H9 (cell line): ENCODE measurements around the gene JPT2. TPM values are rescaled to one million over a fixed set of nuclear protein-coding genes. Genes with fewer than 3 reads are reported as not detected.

Experiments
- DNase-seq: peaks from one replicate; pipeline ENCODE4 v3.0.0-alpha.2; 2017
- H2AFZ ChIP-seq: one replicate; pipeline ENCODE4 v1.6.1; 2013; ENCODE audit warnings: mild to moderate bottlenecking, low read length, control low read depth, moderate library complexity
- H2AK5ac ChIP-seq: 2 replicates; pipeline ENCODE4 v1.6.1; 2013; ENCODE audit warnings: low read length, control low read depth, mixed read lengths; ENCODE audit not compliant: insufficient read length
- H2BK120ac ChIP-seq: one replicate; pipeline ENCODE4 v1.6.1; 2013; ENCODE audit warnings: low read depth, mild to moderate bottlenecking, low read length, control low read depth, inconsistent platforms; ENCODE audit not compliant: poor library complexity, severe bottlenecking
- H2BK12ac ChIP-seq: 2 replicates; pipeline ENCODE4 v1.6.1; 2013; ENCODE audit warnings: low read length, control low read depth, mixed read lengths, low read depth; ENCODE audit not compliant: insufficient read length
- H2BK15ac ChIP-seq: 2 replicates; pipeline ENCODE4 v1.6.1; 2013; ENCODE audit warnings: low read depth, low read length, control low read depth
- H2BK20ac ChIP-seq: one replicate; pipeline ENCODE4 v1.6.1; 2013; ENCODE audit warnings: low read depth, mild to moderate bottlenecking, low read length, control low read depth, inconsistent platforms; ENCODE audit not compliant: poor library complexity, severe bottlenecking
- H2BK5ac ChIP-seq: 2 replicates; pipeline ENCODE4 v1.6.1; 2013; ENCODE audit warnings: low read length, control low read depth, mixed read lengths; ENCODE audit not compliant: insufficient read length
- H3K14ac ChIP-seq: 2 replicates; pipeline ENCODE4 v1.6.1; 2013; ENCODE audit warnings: low read length, control low read depth; ENCODE audit not compliant: insufficient read depth
- H3K18ac ChIP-seq: 2 replicates; pipeline ENCODE4 v1.6.1; 2013; ENCODE audit warnings: low read depth, mild to moderate bottlenecking, mixed read lengths, low read length, control low read depth; ENCODE audit not compliant: insufficient read length
- H3K23ac ChIP-seq: 2 replicates; pipeline ENCODE4 v1.6.1; 2013; ENCODE audit warnings: low read length, control low read depth, mixed read lengths, low read depth; ENCODE audit not compliant: insufficient read length
- H3K23me2 ChIP-seq: 2 replicates; pipeline ENCODE4 v1.6.1; 2013; ENCODE audit warnings: low read depth, mild to moderate bottlenecking, mixed read lengths, low read length, control low read depth; ENCODE audit not compliant: insufficient read length, poor library complexity, severe bottlenecking
- H3K27ac ChIP-seq: 2 replicates; pipeline ENCODE4 v1.5.1; 2013; ENCODE audit warnings: low read length, control low read depth, mixed read lengths, low read depth; ENCODE audit not compliant: insufficient read length
- H3K27me3 ChIP-seq: 2 replicates; pipeline ENCODE4 v1.6.1; 2013; ENCODE audit warnings: low read length, control low read depth, inconsistent platforms; ENCODE audit not compliant: insufficient read depth
- H3K4ac ChIP-seq: 2 replicates; pipeline ENCODE4 v1.6.1; 2013; ENCODE audit warnings: low read depth, mild to moderate bottlenecking, control low read depth, inconsistent platforms, low read length, moderate library complexity
- H3K4me1 ChIP-seq: 2 replicates; pipeline ENCODE4 v1.6.1; 2013; ENCODE audit warnings: low read length, control low read depth, inconsistent platforms; ENCODE audit not compliant: insufficient read depth
- H3K4me2 ChIP-seq: 2 replicates; pipeline ENCODE4 v1.6.1; 2013; ENCODE audit warnings: low read length, control low read depth, mixed read lengths; ENCODE audit not compliant: insufficient read length, insufficient read depth
- H3K56ac ChIP-seq: 2 replicates; pipeline ENCODE4 v1.6.1; 2013; ENCODE audit warnings: low read depth, mild to moderate bottlenecking, mixed read lengths, low read length, control low read depth; ENCODE audit not compliant: insufficient read length
- H3K79me1 ChIP-seq: 2 replicates; pipeline ENCODE4 v1.6.1; 2013; ENCODE audit warnings: low read depth, mild to moderate bottlenecking, moderate library complexity, low read length, control low read depth, inconsistent platforms; ENCODE audit not compliant: insufficient read depth, poor library complexity, severe bottlenecking
- H3K79me2 ChIP-seq: 2 replicates; pipeline ENCODE4 v1.6.1; 2013; ENCODE audit warnings: low read length, control low read depth, inconsistent platforms; ENCODE audit not compliant: insufficient read depth
- H3K9ac ChIP-seq: 2 replicates; pipeline ENCODE4 v1.6.1; 2013; ENCODE audit warnings: low read length, control low read depth, mixed read lengths; ENCODE audit not compliant: insufficient read length; ENCODE audit errors: extremely low read depth
- H3K9me3 ChIP-seq: one replicate; pipeline ENCODE4 v1.6.1; 2013; ENCODE audit warnings: low read depth, low read length, inconsistent platforms; ENCODE audit not compliant: control insufficient read depth
- H3T11ph ChIP-seq: one replicate; pipeline ENCODE4 v1.6.1; 2013; ENCODE audit warnings: mild to moderate bottlenecking, low read length, control low read depth, inconsistent platforms
- H4K20me1 ChIP-seq: one replicate; pipeline ENCODE4 v1.6.1; 2013; ENCODE audit not compliant: control insufficient read depth, insufficient read length, insufficient read depth
- H4K5ac ChIP-seq: 2 replicates; pipeline ENCODE4 v1.6.1; 2013; ENCODE audit warnings: low read depth, mild to moderate bottlenecking, mixed read lengths, low read length, control low read depth; ENCODE audit not compliant: insufficient read length
- H4K8ac ChIP-seq: replicated peaks from 2 replicates; pipeline ENCODE4 v1.6.1; 2013; ENCODE audit warnings: low read length, control low read depth, mixed read lengths, low read depth; ENCODE audit not compliant: insufficient read length
- H4K91ac ChIP-seq: 2 replicates; pipeline ENCODE4 v1.6.1; 2013; ENCODE audit warnings: low read depth, mild to moderate bottlenecking, moderate library complexity, mixed read lengths, low read length, control low read depth; ENCODE audit not compliant: insufficient read length
- H3K27ac Mint-ChIP-seq, 3 experiments: 2 replicates in 2 of 3; 3 replicates in 1 of 3; pipeline ENCODE4 v1.8.0; 2020 to 2021; ENCODE audit warnings: mixed read lengths in 3 of 3, mild to moderate bottlenecking in 1 of 3, moderate library complexity in 1 of 3
- H3K27me3 Mint-ChIP-seq: 2 replicates; pipeline ENCODE4 v1.8.0; 2021; ENCODE audit warnings: low read depth, mild to moderate bottlenecking, moderate library complexity, mixed read lengths
- H3K36me3 Mint-ChIP-seq, 3 experiments: 2 replicates in 2 of 3; 3 replicates in 1 of 3; pipeline ENCODE4 v1.8.0; 2020 to 2021; ENCODE audit warnings: low read depth in 3 of 3, mixed read lengths in 3 of 3; ENCODE audit not compliant: insufficient read depth in 1 of 3
- H3K4me1 Mint-ChIP-seq, 2 experiments: 2 replicates each; pipeline ENCODE4 v1.8.0; 2020; ENCODE audit warnings: mixed read lengths in 2 of 2
- H3K4me3 Mint-ChIP-seq, 2 experiments: 2 replicates in 1 of 2; 3 replicates in 1 of 2; pipeline ENCODE4 v1.8.0; 2020 to 2021; ENCODE audit warnings: mild to moderate bottlenecking in 2 of 2, mixed read lengths in 2 of 2, moderate library complexity in 1 of 2
- H3K9me3 Mint-ChIP-seq, 2 experiments: 2 replicates in 1 of 2; 3 replicates in 1 of 2; pipeline ENCODE4 v1.8.0; 2020; ENCODE audit warnings: mild to moderate bottlenecking in 2 of 2, mixed read lengths in 2 of 2, moderate library complexity in 1 of 2
- CTCF ChIP-seq: fragments of 200-600 bp; sonication (generic); conservative IDR thresholded peaks from 3 replicates; pipeline ENCODE4 v1.8.0; 2021; ENCODE audit warnings: antibody characterized with exemption, mild to moderate bottlenecking
- WGBS: extraction: QIAGEN DNeasy Blood & Tissue Kit; methylation state at CpG from one replicate; pipeline ENCODE4 v1.1.7; 2013; ENCODE audit warnings: missing lambda C conversion rate, low lambda C conversion rate, mixed read lengths; ENCODE audit not compliant: insufficient read length; ENCODE audit errors: extremely low coverage; 5-methylcytosine and 5-hydroxymethylcytosine counted together
- total RNA-seq: library from RNA; stranded (reverse); gene quantifications from 2 replicates; pipeline ENCODE4 v1.2.1, GENCODE V29; 2021

JPT2 gene
- total RNA-seq, 1 experiment from 2014 or later = 206 TPM

GRCh38 chr16:1653023-1653422, 25.1 kb upstream of the JPT2 start:
- no peak overlapping the region for H4K8ac ChIP-seq
- H2BK120ac ChIP-seq = no peak overlapping the region
- Mint-ChIP-seq H3K27ac (no peak overlapping the region; a peak in 1 of 7 replicates), H3K4me1 (no peaks in the 10 kb centered on the region), H3K36me3 (peaks cover 25 to 66% (median 56%) of the 10 kb centered on the region in 3 experiments), H3K4me3 (no peak overlapping the region), H3K27me3 (peaks cover under 1% of the 10 kb centered on the region; the same call in 1 of the 2 replicates), H3K9me3 (no peaks in the 10 kb centered on the region)
- H3K9ac ChIP-seq = no peak overlapping the region
- no peaks in the 10 kb centered on the region for H3K27me3 ChIP-seq
- no peak overlapping the region for H2BK20ac ChIP-seq
- H2AFZ ChIP-seq = no peak overlapping the region
- H2BK15ac ChIP-seq = no peak overlapping the region
- no peak overlapping the region for H2AK5ac ChIP-seq
- H3K9me3 ChIP-seq = no peaks in the 10 kb centered on the region
- WGBS = no CpG with 5 or more reads among the region's 15 CpGs
- no peak overlapping the region for H3K27ac ChIP-seq
- H3K4me2 ChIP-seq = no peak overlapping the region
- no peak overlapping the region for H2BK5ac ChIP-seq
- no peaks in the 10 kb centered on the region for H3K4me1 ChIP-seq
- H3K14ac ChIP-seq = no peak overlapping the region
- H4K5ac ChIP-seq = no peak overlapping the region
- no peak for TF ChIP-seq CTCF
- H4K91ac ChIP-seq = no peak overlapping the region
- no peak overlapping the region for H3K23ac ChIP-seq
- H3K4ac ChIP-seq = no peak overlapping the region
- no peaks in the 10 kb centered on the region for H3K79me1 ChIP-seq
- no peaks in the 10 kb centered on the region for H4K20me1 ChIP-seq
- H3K56ac ChIP-seq = no peak overlapping the region
- no peak overlapping the region for H2BK12ac ChIP-seq
- H3T11ph ChIP-seq = no peak overlapping the region
- no peaks in the 10 kb centered on the region for H3K79me2 ChIP-seq
- H3K18ac ChIP-seq = no peak overlapping the region
- DNase-seq = no peak
- peaks cover 4% of the 10 kb centered on the region for H3K23me2 ChIP-seq
